ENCODE data around the gene PLCL2. TPM values are rescaled to one million over a fixed set of nuclear protein-coding genes. Genes with fewer than 3 reads are reported as not detected.

The PLCL2 gene
- total RNA-seq, 3 donors from 2014 or later (not counting 1 experiment from before 2014, with no cell fraction given), result 71.5 to 94.9 (median 84.7) TPM

GRCh38 chr3:17057321-17057720 lies 172.6 kb downstream of the PLCL2 start:
- peaks cover 9% of the 10 kb centered on the region for H3K36me3 ChIP-seq (ENCODE audit: control insufficient read depth, insufficient read depth, low read length)
- Mint-ChIP-seq H3K4me1 (peaks cover 47 to 56% of the 10 kb centered on the region in 2 donors), H3K27ac (no peak overlapping the region)

GRCh38 chr3:17059989-17060550 lies 175.3 kb downstream of the PLCL2 start:
- Histone ChIP-seq H3K9me3 (ENCODE audit: control insufficient read depth, insufficient read depth, low read length) (no peaks in the 10 kb centered on the region), H3K4me3 (ENCODE audit: low read length) (no peak overlapping the region), H3K36me3 (ENCODE audit: control insufficient read depth, insufficient read depth, low read length) (peaks cover 9% of the 10 kb centered on the region), H3K4me1 (ENCODE audit: control insufficient read depth, insufficient read depth, low read length) (peaks cover 12% of the 10 kb centered on the region), H3K27me3 (ENCODE audit: control insufficient read depth, insufficient read depth, low read length) (no peaks in the 10 kb centered on the region), H3K27ac (ENCODE audit: low read length) (no peak overlapping the region)
- intact Hi-C loops (cut with micrococcal nuclease), result no loop called here
- no peak overlapping the region for H3K4me3 Mint-ChIP-seq
- no peaks in the 10 kb centered on the region for H3K27me3 Mint-ChIP-seq (ENCODE audit: low read depth in 2 of 2)
- 91% methylated on average over 4 of the region's 5 CpGs for WGBS (ENCODE audit: insufficient coverage)
- H3K36me3 Mint-ChIP-seq, result peaks cover 16% of the 10 kb centered on the region
- peaks cover 46 to 58% of the 10 kb centered on the region in 2 donors for H3K4me1 Mint-ChIP-seq
- no peak overlapping the region for H3K27ac Mint-ChIP-seq
- H3K9me3 Mint-ChIP-seq, result peaks cover 3 to 5% of the 10 kb centered on the region in 2 donors
- no peak for ATAC-seq
- no peak for TF ChIP-seq CTCF (IDR thresholded peaks at IDR 0.05)
- no peak for DNase-seq

More at GRCh38 chr3:17057321-17057720, 172.6 kb downstream of the PLCL2 start:
- H3K27ac ChIP-seq (ENCODE audit: low read length), result no peak overlapping the region
- no peaks in the 10 kb centered on the region for H3K27me3 ChIP-seq (ENCODE audit: control insufficient read depth, insufficient read depth, low read length)
- H3K4me3 Mint-ChIP-seq, result no peak overlapping the region
- DNase-seq (no peak), ATAC-seq (no peak)
- peaks cover 9% of the 10 kb centered on the region for H3K4me1 ChIP-seq (ENCODE audit: control insufficient read depth, insufficient read depth, low read length)
- no peak overlapping the region for H3K4me3 ChIP-seq (ENCODE audit: low read length)
- H3K9me3 Mint-ChIP-seq, result peaks cover 5% of the 10 kb centered on the region in 2 donors
- 98% methylated on average over 3 of the region's 4 CpGs for WGBS (ENCODE audit: insufficient coverage)
- H3K27me3 Mint-ChIP-seq (ENCODE audit: low read depth in 2 of 2), result no peaks in the 10 kb centered on the region
- peaks cover 29% of the 10 kb centered on the region for H3K36me3 Mint-ChIP-seq
- intact Hi-C loops (cut with micrococcal nuclease), result no loop called here
- no peak for TF ChIP-seq CTCF (IDR thresholded peaks at IDR 0.05)
- peaks cover 8% of the 10 kb centered on the region for H3K9me3 ChIP-seq (ENCODE audit: control insufficient read depth, insufficient read depth, low read length)

- Mint-ChIP-seq H3K36me3 (peaks cover 15% of the 10 kb centered on the region), H3K9me3 (peaks cover 3 to 5% of the 10 kb centered on the region in 2 donors)
Observed at GRCh38 chr3:17061005-17061404, 176.2 kb downstream of the PLCL2 start.

More at GRCh38 chr3:17061005-17061404, 176.2 kb downstream of the PLCL2 start:
- Histone ChIP-seq H3K4me3 (ENCODE audit: low read length) (no peak overlapping the region), H3K4me1 (ENCODE audit: control insufficient read depth, insufficient read depth, low read length) (peaks cover 3% of the 10 kb centered on the region), H3K27ac (ENCODE audit: low read length) (no peak overlapping the region), H3K36me3 (ENCODE audit: control insufficient read depth, insufficient read depth, low read length) (peaks cover 9% of the 10 kb centered on the region), H3K27me3 (ENCODE audit: control insufficient read depth, insufficient read depth, low read length) (no peaks in the 10 kb centered on the region), H3K9me3 (ENCODE audit: control insufficient read depth, insufficient read depth, low read length) (no peaks in the 10 kb centered on the region)
- Mint-ChIP-seq H3K27ac (no peak overlapping the region), H3K4me1 (peaks cover 46 to 57% of the 10 kb centered on the region in 2 donors), H3K4me3 (no peak overlapping the region), H3K27me3 (ENCODE audit: low read depth in 2 of 2) (no peaks in the 10 kb centered on the region)
- no peak for TF ChIP-seq CTCF (IDR thresholded peaks at IDR 0.05)
- intact Hi-C loops (cut with micrococcal nuclease), result no loop called here
- WGBS (ENCODE audit: insufficient coverage), result 100% methylated on average over 3 of the region's 3 CpGs
- no peak for DNase-seq
- no peak for ATAC-seq
